Esophagus squamous epithelium (tissue), 5 donors: ENCODE data around the gene DRD4. TPM values are rescaled to one million over a fixed set of nuclear protein-coding genes. Genes with fewer than 3 reads are reported as not detected.

Source experiments
- DNase-seq: peaks from one replicate; lab custom pipeline; 2025; lab: John Stamatoyannopoulos, UW
- H3K27ac ChIP-seq, 4 donors: fragments of 200-600 bp; sonication (generic); one replicate each; pipeline ENCODE4 v1.5.1; 2016 to 2019; ENCODE audit warnings: mild to moderate bottlenecking in 1 of 4
- H3K27me3 ChIP-seq, 4 donors: fragments of 200-600 bp; sonication (generic); 1 replicate in 3 of 4; 2 replicates in 1 of 4; pipeline versions ENCODE4 v1.5.1 to v1.6.0; 2017 to 2021; ENCODE audit warnings: antibody characterized with exemption in 1 of 4
- H3K36me3 ChIP-seq, 3 donors: fragments of 200-600 bp; sonication (generic); one replicate each; pipeline ENCODE4 v1.5.1; 2016 to 2019
- H3K4me1 ChIP-seq, 3 donors: fragments of 200-600 bp; sonication (generic); one replicate each; pipeline ENCODE4 v1.5.1; 2017 to 2019
- H3K4me3 ChIP-seq, 4 donors: fragments of 200-600 bp; sonication (generic); 1 replicate in 3 of 4; 2 replicates in 1 of 4; pipeline ENCODE4 v1.5.1; 2016 to 2019; ENCODE audit warnings: mild to moderate bottlenecking in 2 of 4, moderate library complexity in 1 of 4
- H3K9me3 ChIP-seq, 3 donors: fragments of 200-600 bp; sonication (generic); one replicate each; pipeline ENCODE4 v1.5.1; 2016 to 2019
- POLR2A ChIP-seq, 4 donors: fragments of 450-650 bp; IDR thresholded peaks; one replicate each; pipeline ENCODE4 v1.6.1; 2017; ENCODE audit warnings: antibody characterized with exemption in 4 of 4, mild to moderate bottlenecking in 4 of 4, moderate library complexity in 3 of 4
- WGBS, 2 donors: methylation state at CpG; one replicate each; pipeline ENCODE4 v1.1.5; 2018; 5-methylcytosine and 5-hydroxymethylcytosine counted together
- intact Hi-C: fragments of 100-400 bp; cut with DNase I; formaldehyde crosslinking; loops from one replicate; pipeline ENCODE4 v1.15.0; 2022
- total RNA-seq, 4 donors: library from RNA; depleted of rRNA; stranded (reverse); fragments of >200 nt; gene quantifications; one replicate each; pipeline ENCODE4 v1.1.0, GENCODE V29; 2016
- TF ChIP-seq, protein P1 (sequence below), 6 experiments: fragments of 450-650 bp in 4 of 6; fragments of 200-600 bp in 2 of 6; sonication (generic) in 2 of 6; IDR thresholded peaks; one replicate each; pipeline ENCODE4 v1.5.1; 2016 to 2019; ENCODE audit warnings: antibody characterized with exemption in 6 of 6, mild to moderate bottlenecking in 4 of 6, moderate library complexity in 4 of 6
- donor health status: DM: yes; HTN: yes; CAD: no.

The DRD4 gene
- total RNA-seq, 4 donors from 2014 or later = 0.76 TPM; not detected in 3

DNA sequence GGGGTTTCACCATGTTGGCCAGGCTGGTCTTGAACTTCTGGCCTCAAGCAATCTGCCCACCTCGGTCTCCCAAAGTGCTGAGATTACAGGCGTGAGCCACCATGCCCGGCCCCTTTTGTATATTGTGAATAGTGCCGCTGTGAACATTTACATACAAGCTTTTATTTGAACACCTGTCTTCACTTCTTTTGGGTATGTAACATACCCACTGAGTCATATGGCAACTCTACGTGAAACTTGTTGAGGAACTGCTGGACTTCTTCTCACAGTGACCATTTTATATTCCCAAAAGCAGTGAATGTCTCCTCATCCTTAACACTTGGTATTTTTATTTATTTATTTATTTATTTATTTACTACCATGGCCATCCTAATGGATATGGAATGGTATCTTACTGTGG, 6.2 kb upstream of the DRD4 start:
- no peak for TF ChIP-seq POLR2A (IDR thresholded peaks at IDR 0.05)
- TF ChIP-seq, protein P1, sequence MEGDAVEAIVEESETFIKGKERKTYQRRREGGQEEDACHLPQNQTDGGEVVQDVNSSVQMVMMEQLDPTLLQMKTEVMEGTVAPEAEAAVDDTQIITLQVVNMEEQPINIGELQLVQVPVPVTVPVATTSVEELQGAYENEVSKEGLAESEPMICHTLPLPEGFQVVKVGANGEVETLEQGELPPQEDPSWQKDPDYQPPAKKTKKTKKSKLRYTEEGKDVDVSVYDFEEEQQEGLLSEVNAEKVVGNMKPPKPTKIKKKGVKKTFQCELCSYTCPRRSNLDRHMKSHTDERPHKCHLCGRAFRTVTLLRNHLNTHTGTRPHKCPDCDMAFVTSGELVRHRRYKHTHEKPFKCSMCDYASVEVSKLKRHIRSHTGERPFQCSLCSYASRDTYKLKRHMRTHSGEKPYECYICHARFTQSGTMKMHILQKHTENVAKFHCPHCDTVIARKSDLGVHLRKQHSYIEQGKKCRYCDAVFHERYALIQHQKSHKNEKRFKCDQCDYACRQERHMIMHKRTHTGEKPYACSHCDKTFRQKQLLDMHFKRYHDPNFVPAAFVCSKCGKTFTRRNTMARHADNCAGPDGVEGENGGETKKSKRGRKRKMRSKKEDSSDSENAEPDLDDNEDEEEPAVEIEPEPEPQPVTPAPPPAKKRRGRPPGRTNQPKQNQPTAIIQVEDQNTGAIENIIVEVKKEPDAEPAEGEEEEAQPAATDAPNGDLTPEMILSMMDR (IDR thresholded peaks at IDR 0.05) = no peak

DNA sequence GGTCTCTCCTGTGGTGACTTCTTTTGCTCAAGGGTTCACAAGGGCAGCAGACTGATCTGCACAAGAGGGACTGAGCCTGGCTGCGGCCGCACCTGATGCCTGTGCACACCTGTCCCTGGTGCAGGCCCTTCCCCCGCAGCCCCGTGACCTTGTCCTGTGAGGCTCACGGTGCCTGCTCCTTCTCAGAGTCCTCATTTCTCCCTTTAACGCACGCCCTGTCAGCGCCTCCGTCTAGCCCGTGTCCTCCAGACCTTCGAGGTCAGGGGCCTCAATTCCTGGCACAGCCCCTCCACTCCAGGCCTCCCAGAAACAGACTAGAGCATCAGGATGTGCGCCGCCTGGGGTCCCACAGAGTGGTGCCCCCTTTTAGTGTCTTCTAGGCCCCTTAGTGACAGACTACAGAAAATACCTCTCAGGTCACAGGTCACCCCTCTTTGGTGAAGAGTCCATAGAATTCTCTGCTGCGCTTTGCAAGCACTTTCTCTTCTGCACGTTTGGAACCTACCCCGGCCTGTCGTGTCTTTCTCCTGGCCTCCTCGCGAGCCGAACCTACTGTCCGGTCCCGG, 1.0 kb upstream of the DRD4 start:
- H3K4me1 ChIP-seq = peaks cover 14 to 47% (median 25%) of the 10 kb centered on the region in 3 donors
- H3K27me3 ChIP-seq = peaks cover 0 to 50% (median 0%) of the 10 kb centered on the region in 4 donors
- intact Hi-C loops = no loop called here
- no peaks in the 10 kb centered on the region for H3K9me3 ChIP-seq
- H3K36me3 ChIP-seq = peaks cover 0 to 10% (median 0%) of the 10 kb centered on the region in 3 donors
- H3K27ac ChIP-seq = no peak overlapping the region
- 70 to 79% methylated on average over 10 to 17 of the region's 22 CpGs for WGBS, 2 donors
- TF ChIP-seq, protein P1 (IDR thresholded peaks at IDR 0.05) = no peak
- no peak for TF ChIP-seq POLR2A (IDR thresholded peaks at IDR 0.05)
- no peak overlapping the region for H3K4me3 ChIP-seq
- no peak for DNase-seq

More for the DNA sequence above, 6.2 kb upstream of the DRD4 start:
- Histone ChIP-seq H3K4me1 (peaks cover 3 to 12% (median 7%) of the 10 kb centered on the region in 3 donors), H3K27ac (no peak overlapping the region), H3K27me3 (peaks cover 0 to 20% (median 2%) of the 10 kb centered on the region in 4 donors), H3K4me3 (no peak overlapping the region), H3K36me3 (peaks cover 0 to 7% (median 0%) of the 10 kb centered on the region in 3 donors), H3K9me3 (no peaks in the 10 kb centered on the region)
- intact Hi-C loops = no loop called here
- no peak for DNase-seq
- 80 to 88% methylated on average over 4 to 5 of the region's 5 CpGs for WGBS, 2 donors

DNA sequence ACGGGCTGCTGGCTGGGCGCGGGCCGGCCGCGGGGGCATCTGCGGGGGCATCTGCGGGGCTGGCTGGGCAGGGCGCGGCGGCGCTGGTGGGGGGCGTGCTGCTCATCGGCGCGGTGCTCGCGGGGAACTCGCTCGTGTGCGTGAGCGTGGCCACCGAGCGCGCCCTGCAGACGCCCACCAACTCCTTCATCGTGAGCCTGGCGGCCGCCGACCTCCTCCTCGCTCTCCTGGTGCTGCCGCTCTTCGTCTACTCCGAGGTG, 194 bp downstream of the DRD4 start:
- Histone ChIP-seq H3K27ac (no peak overlapping the region), H3K27me3 (peaks cover 0 to 50% (median 0%) of the 10 kb centered on the region in 4 donors), H3K4me1 (peaks cover 14 to 50% (median 25%) of the 10 kb centered on the region in 3 donors), H3K9me3 (no peaks in the 10 kb centered on the region), H3K4me3 (peak overlapping the region in 3 of 4 donors; percentile 24 to 55 (median 38)), H3K36me3 (peaks cover 0 to 18% (median 0%) of the 10 kb centered on the region in 3 donors)
- 38 to 42% methylated on average over 6 to 13 of the region's 34 CpGs for WGBS, 2 donors
- intact Hi-C loops = no loop called here
- no peak for DNase-seq
- TF ChIP-seq, protein P1 (IDR thresholded peaks at IDR 0.05) = no peak
- no peak for TF ChIP-seq POLR2A (IDR thresholded peaks at IDR 0.05)

DNA sequence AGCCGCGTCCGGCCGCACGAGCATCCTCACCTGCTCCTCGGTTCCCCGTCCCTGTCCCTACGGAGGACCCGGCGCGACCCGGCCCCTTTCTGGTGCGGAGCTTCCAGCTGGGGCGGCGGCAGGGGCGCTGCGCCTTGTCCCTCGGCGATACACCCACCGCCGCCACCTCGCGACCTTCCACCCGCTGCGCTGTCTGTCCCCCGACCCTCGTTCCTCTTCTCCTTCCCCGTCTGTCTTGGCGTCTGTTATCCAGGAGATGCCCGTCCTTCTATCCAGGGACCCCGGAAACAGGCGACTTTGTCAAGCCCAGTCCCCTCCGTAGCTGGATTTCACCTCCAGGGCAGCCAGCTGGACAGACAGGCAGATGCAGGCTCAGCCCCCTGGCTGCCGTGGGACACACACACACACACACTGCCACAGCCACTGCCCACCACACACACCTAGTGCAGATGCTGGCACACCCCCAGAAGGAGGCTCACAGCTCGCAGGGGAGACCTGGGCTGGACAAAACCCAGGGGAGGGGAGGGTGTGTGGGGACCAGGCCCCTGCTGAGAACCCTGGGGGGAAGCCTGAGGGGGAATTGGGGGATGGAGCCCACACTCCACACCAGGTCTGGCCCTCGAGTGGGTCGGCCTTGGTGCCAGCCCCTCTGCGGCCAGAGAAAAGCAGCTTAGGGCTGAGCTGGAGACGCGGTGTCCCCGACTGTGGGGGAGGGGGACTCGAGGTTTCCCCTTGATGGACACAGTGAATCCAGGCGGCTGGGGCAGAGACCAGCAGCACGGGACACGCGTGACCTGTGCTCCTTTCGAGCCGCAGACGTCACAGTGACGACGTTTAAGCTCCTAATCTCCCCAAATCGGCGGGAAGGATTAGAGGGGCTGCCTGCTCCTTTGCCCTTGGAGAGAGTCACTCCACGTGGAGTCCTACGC, 788 bp downstream of the DRD4 start:
- TF ChIP-seq POLR2A (IDR thresholded peaks at IDR 0.05) = no peak
- TF ChIP-seq, protein P1 (IDR thresholded peaks at IDR 0.05) = no peak
- intact Hi-C loops = no loop called here
- H3K27ac ChIP-seq = no peak overlapping the region
- peaks cover 0 to 22% (median 0%) of the 10 kb centered on the region in 3 donors for H3K36me3 ChIP-seq
- WGBS, 2 donors = 52 to 68% methylated on average over 36 to 43 of the region's 55 CpGs
- H3K9me3 ChIP-seq = no peaks in the 10 kb centered on the region
- H3K4me3 ChIP-seq = peak overlapping the region in 3 of 4 donors; percentile 24 to 55 (median 38)
- peaks cover 14 to 53% (median 25%) of the 10 kb centered on the region in 3 donors for H3K4me1 ChIP-seq
- no peak for DNase-seq
- H3K27me3 ChIP-seq = peaks cover 0 to 50% (median 0%) of the 10 kb centered on the region in 4 donors
